ENCODE measurements around the gene MFNG. TPM values are rescaled to one million over a fixed set of nuclear protein-coding genes. Genes with fewer than 3 reads are reported as not detected.

The MFNG gene
- total RNA-seq, 1 donor from 2014 or later, result not detected

DNA sequence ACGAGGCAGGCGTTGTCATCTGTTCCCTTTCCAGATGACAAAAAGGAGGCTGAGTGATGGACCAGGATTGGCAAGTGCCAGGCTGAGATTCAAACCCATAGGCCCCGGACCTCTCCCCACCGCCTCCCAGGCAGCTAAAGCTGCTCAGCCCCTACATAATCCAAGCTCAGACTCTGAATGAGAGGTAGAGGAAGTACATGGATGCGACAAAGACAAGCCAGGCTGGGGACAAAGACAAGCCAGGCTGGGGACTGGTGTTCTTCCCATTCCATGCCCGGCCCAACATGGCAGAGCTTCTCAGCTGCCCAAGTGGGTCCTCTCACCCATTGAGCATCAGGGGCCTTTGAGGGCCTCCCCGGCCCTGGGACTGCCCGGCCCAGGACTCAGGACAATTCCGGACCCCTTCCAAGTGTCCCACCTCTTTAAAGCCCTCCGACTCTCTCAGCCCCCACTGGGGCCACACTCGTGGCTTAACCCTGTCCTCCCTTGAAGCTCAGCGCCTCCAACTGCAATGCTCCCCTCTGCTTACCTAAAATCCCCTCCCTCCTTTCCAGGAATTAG is 4.8 kb downstream of the MFNG start:
- TF ChIP-seq, protein P1, sequence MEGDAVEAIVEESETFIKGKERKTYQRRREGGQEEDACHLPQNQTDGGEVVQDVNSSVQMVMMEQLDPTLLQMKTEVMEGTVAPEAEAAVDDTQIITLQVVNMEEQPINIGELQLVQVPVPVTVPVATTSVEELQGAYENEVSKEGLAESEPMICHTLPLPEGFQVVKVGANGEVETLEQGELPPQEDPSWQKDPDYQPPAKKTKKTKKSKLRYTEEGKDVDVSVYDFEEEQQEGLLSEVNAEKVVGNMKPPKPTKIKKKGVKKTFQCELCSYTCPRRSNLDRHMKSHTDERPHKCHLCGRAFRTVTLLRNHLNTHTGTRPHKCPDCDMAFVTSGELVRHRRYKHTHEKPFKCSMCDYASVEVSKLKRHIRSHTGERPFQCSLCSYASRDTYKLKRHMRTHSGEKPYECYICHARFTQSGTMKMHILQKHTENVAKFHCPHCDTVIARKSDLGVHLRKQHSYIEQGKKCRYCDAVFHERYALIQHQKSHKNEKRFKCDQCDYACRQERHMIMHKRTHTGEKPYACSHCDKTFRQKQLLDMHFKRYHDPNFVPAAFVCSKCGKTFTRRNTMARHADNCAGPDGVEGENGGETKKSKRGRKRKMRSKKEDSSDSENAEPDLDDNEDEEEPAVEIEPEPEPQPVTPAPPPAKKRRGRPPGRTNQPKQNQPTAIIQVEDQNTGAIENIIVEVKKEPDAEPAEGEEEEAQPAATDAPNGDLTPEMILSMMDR (conservative IDR thresholded peaks at IDR 0.05; ENCODE audit: low read depth, low read length), result no peak
- no peak overlapping the region for H3K4me3 ChIP-seq (ENCODE audit: low read depth, low read length)
- DNase-seq (ENCODE audit: low read depth), result no peak

DNA sequence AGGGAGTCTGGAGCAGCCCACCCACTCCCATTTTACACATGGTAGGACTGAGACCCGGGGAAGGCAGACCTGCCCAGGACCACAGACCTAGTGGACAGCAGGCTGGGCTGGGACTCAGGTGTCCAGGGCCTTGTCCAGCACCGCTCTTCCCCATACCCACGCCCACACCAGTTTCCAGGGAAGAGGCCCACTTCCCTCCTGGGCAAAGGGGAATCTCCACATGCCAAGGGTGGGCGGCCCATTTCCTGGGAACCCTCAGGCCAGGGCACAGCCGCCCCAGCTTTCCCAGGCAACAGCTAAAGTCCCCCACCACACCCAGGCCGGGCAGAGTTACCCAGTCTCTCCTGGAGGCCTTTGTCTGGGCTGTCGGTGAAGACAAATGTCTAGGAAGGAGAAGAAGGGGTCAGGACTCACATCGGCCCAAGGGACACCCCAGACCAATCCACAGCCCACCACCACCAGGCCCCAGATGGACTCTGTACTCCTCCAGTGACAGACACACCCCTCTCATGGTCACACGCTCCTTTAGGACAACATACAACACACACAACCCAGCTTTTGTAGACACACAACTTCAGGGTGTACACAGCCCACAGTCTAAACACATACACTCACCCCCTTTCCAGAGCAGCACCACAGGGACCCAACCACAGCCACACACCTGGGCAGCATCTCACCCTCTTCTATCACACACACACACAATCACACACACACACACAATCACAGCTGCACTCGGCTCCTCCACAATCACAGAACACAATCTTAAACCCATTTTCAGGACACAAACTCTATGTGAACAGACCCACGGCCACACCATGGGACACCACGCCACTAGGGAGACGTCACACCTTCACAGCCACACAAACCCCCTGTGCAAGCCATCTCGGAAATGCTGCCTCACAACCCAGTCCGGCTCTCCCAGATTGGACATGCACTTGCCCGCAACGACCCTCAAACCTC is 5.5 kb downstream of the MFNG start:
- no peak overlapping the region for H3K4me3 ChIP-seq (ENCODE audit: low read depth, low read length)
- no peak for DNase-seq (ENCODE audit: low read depth)
- TF ChIP-seq, protein P1 (conservative IDR thresholded peaks at IDR 0.05; ENCODE audit: low read depth, low read length), result no peak

DNA sequence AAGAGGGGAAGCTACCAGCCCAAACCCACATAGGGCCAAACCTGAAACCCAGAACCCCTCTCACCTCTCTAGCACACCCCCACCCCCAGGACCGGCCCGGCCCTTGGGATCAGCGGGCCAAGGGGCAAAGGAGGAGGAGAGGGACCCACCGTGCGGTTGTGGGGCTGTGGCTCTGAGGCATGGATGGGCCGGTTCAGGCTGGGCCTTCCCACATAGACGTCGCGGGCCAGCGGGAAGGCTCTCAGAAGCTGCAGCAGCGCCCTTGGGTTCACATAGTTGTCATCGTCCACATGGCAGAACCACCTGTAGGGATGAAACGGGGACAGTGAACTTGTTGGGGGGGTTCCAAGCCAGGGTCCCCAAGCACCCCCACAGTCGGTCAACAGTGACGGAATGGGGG is 7.0 kb downstream of the MFNG start:
- DNase-seq (ENCODE audit: low read depth), result no peak
- TF ChIP-seq, protein P1 (conservative IDR thresholded peaks at IDR 0.05; ENCODE audit: low read depth, low read length), result no peak
- H3K4me3 ChIP-seq (ENCODE audit: low read depth, low read length), result no peak overlapping the region

DNA sequence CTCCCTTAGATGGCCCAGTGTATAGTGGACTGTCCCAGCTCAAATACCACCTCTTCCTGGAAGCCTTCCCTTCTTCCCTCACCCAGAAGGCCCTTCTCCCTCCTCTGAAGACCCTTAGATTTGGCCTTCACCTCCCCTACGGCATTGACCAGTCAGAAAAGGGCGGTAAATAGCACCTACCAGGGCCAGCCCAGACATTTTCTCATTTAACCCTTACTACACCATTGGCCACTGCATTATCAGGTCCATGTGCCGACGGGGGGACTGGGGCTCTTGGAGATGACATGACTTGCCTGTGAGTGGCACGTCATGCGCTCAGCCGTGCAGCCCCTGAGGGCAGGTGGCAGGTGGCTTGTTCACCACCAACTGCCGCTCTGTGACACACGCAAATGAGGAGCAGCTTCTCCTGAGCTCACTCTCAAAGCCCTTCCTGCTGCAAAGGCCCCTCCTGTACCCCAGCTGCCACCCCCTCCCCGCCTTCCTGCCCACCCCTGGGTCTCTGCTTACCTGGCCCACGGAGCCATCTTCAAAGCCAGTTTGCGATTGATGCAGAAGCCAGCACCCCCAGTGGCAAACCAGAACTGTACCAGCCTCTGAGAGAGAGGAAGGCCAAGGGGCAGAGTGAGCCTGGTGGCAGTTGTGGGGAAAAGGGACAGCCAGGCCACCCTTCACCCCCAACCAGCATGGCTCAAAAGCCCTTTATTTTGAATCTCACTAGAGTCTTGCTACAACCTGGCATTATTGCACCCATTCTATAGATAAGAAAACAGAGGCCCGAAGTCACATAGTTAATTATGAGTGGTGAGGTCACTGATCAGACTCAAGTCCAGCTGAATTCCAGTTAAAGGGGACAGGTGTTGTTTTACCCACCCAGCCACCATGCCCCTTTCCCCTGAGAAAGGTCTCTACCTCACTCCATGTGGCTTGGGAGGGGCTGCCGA is 9.5 kb downstream of the MFNG start:
- DNase-seq (ENCODE audit: low read depth), result no peak
- TF ChIP-seq, protein P1 (conservative IDR thresholded peaks at IDR 0.05; ENCODE audit: low read depth, low read length), result no peak
- no peak overlapping the region for H3K4me3 ChIP-seq (ENCODE audit: low read depth, low read length)

DNA sequence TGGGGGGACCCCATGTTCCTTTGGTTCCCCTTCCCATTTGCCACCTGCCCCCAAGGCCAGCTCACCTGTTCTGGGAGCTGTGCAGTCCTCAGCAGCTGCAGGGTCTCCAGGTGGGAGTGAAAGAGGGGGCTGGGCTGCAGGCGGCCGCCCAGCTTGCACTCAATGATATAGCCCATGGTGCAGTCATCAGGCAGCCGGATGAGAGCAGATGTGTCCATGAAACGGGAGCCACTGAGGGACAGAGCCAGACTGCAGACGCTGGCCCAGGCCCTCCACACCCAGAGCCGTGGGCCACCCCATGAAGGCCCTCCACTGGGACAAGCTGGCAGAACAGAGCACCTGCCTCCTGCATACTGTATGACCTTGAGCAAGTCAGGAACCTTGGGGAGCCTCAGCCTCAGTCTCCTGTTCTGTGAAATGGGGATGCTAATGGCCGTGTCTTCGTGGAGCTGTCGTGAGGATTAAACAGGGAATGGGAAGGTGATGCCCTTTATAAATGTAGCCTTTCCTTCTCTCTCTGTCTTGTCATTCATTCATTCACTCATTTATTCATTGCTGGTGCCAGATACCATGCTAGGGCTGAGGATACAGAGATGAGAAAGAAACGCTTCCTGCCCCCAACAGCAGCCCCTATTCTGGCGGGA is 11.6 kb downstream of the MFNG start:
- H3K4me3 ChIP-seq (ENCODE audit: low read depth, low read length), result no peak overlapping the region
- TF ChIP-seq, protein P1 (conservative IDR thresholded peaks at IDR 0.05; ENCODE audit: low read depth, low read length), result no peak
- DNase-seq (ENCODE audit: low read depth), result no peak

DNA sequence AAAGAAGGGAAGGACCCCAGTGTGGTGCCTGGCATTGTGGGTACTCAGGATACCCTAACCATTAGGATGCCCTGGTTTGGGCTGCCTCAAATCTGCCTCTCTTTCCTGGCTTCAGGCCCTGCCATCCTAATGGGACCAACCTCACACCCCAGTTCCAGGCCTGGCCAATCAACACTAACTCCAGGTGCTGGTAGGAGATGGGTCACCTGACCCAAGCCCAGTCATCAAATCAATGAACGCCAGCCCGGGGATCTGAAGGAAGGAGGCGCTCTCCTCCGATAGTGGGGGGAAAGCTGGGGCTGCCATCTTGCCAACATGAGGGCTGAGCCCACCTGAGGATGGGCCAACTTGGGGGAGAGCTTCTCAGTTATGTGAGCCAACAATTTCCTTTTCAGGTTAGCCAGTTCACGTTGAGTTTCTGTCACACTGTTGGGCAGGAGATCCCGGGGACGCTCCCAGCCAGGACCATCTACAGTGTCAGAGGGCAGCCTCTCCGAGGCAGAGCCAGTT is 12.7 kb downstream of the MFNG start:
- TF ChIP-seq, protein P1 (conservative IDR thresholded peaks at IDR 0.05; ENCODE audit: low read depth, low read length), result no peak
- DNase-seq (ENCODE audit: low read depth), result no peak
- H3K4me3 ChIP-seq (ENCODE audit: low read depth, low read length), result no peak overlapping the region

All from epithelial cell of proximal tubule (primary cell).